GM12878 (cell line): ENCODE measurements around the gene HOGA1. TPM values are rescaled to one million over a fixed set of nuclear protein-coding genes. Genes with fewer than 3 reads are reported as not detected.

Experiments
- ATAC-seq: fragments of 200-7000 bp; cut with Tn5 transposase; 3 replicates; pipeline ENCODE4 v1.9.1; 2020; ENCODE audit warnings: mild to moderate bottlenecking, moderate library complexity
- BruUV-seq: library from RNA; stranded (reverse); fragments of 400-500 nt; replicated peaks from 2 replicates; lab custom pipeline; 2021; lab: Mats Ljungman, UMichigan
- CTCF ChIA-PET: fragments of 300-600 bp; sonication (Branson Sonifier 250); formaldehyde crosslinking; extraction: SDS; loops from one replicate; lab custom pipeline; 2021; ENCODE audit warnings: inconsistent platforms; lab: Yijun Ruan, JAX
- POLR2A ChIA-PET: fragments of 350-600 bp; formaldehyde crosslinking; extraction: SDS; loops from one replicate; lab custom pipeline; 2021; ENCODE audit warnings: inconsistent platforms; lab: Charles Lee
- RAD21 ChIA-PET: fragments of 300-600 bp; sonication (Branson Sonifier 250); formaldehyde crosslinking; loops from one replicate; lab custom pipeline; 2023; ENCODE audit warnings: antibody characterized with exemption; ENCODE audit not compliant: unreplicated experiment; lab: Charles Lee
- SMC1A ChIA-PET: fragments of 300-600 bp; sonication (Branson Sonifier 250); formaldehyde crosslinking; loops from one replicate; lab custom pipeline; 2023; ENCODE audit not compliant: unreplicated experiment, uncharacterized antibody; lab: Charles Lee
- DNase-seq: peaks from one replicate; pipeline ENCODE4 v3.0.0-alpha.2; 2011; ENCODE audit warnings: low read depth, low spot score
- FAIRE-seq: peaks from 3 replicates; lab custom pipeline; 2011; peaks lifted over from hg19 to GRCh38; lab: Jason Lieb, UNC
- H2AFZ ChIP-seq: 2 replicates; pipeline ENCODE4 v1.6.0; 2011; ENCODE audit warnings: low read depth, low read length, control low read depth; ENCODE audit not compliant: control insufficient read depth
- H3K27ac ChIP-seq: 2 replicates; pipeline ENCODE4 v1.5.1; 2011; ENCODE audit warnings: control low read depth; ENCODE audit not compliant: control insufficient read depth, insufficient read depth
- H3K27me3 ChIP-seq, 2 experiments: replicated peaks in 1 of 2; 2 replicates each; pipeline versions ENCODE4 v1.6.0 to v1.6.1; 2011; ENCODE audit warnings: low read length in 1 of 2; ENCODE audit not compliant: control insufficient read depth in 2 of 2, insufficient read depth in 2 of 2
- H3K36me3 ChIP-seq, 2 experiments: 2 replicates each; pipeline ENCODE4 v1.5.1; 2011; ENCODE audit warnings: low read length in 1 of 2; ENCODE audit not compliant: control insufficient read depth in 2 of 2, insufficient read depth in 2 of 2
- H3K4me1 ChIP-seq: 2 replicates; pipeline ENCODE4 v1.6.1; 2011; ENCODE audit warnings: mild to moderate bottlenecking, low read length, moderate library complexity, mixed read lengths; ENCODE audit not compliant: control insufficient read depth, insufficient read depth
- H3K4me2 ChIP-seq: 2 replicates; pipeline ENCODE4 v1.6.0; 2011; ENCODE audit warnings: control low read depth; ENCODE audit not compliant: control insufficient read depth, insufficient read depth
- H3K4me3 ChIP-seq: fragments of 200-600 bp; sonication (generic); 2 replicates; pipeline ENCODE4 v1.5.1; 2016
- H3K79me2 ChIP-seq: 2 replicates; pipeline ENCODE4 v1.6.0; 2011; ENCODE audit warnings: low read length; ENCODE audit not compliant: control insufficient read depth, insufficient read depth
- H3K9ac ChIP-seq: 2 replicates; pipeline ENCODE4 v1.8.0; 2011; ENCODE audit warnings: low read length, control low read depth, mixed read lengths; ENCODE audit not compliant: control insufficient read depth, insufficient read depth
- H3K9me3 ChIP-seq: replicated peaks from 3 replicates; pipeline ENCODE4 v1.5.1; 2011; ENCODE audit warnings: mild to moderate bottlenecking, low read length; ENCODE audit not compliant: control insufficient read depth, insufficient read depth
- H4K20me1 ChIP-seq: 2 replicates; pipeline ENCODE4 v1.6.0; 2011; ENCODE audit not compliant: control insufficient read depth, insufficient read depth
- ETV6 ChIP-seq, 2 experiments: fragments of 450-650 bp in 1 of 2; IDR thresholded peaks in 1 of 2; conservative IDR thresholded peaks in 1 of 2; 2 replicates each; pipeline ENCODE4 v1.6.1; 2014; ENCODE audit warnings: antibody characterized with exemption in 1 of 2, borderline replicate concordance in 1 of 2, low read depth in 1 of 2, mild to moderate bottlenecking in 1 of 2, moderate library complexity in 1 of 2
- EZH2 ChIP-seq: IDR thresholded peaks from 2 replicates; pipeline ENCODE4 v1.6.1; 2012; ENCODE audit warnings: low read depth, mild to moderate bottlenecking, control low read depth, inconsistent platforms, low read length, borderline replicate concordance; ENCODE audit not compliant: control insufficient read depth
- FOXK2 ChIP-seq: fragments of 450-650 bp; IDR thresholded peaks from 2 replicates; pipeline ENCODE4 v1.6.1; 2017; ENCODE audit warnings: mild to moderate bottlenecking, moderate library complexity
- HCFC1 ChIP-seq: fragments of 150-350 bp; IDR thresholded peaks from 2 replicates; pipeline ENCODE4 v1.6.1; 2014; ENCODE audit warnings: low read length
- HDGF ChIP-seq: fragments of 450-650 bp; IDR thresholded peaks from 2 replicates; pipeline ENCODE4 v1.6.1; 2016; ENCODE audit warnings: antibody characterized with exemption
- MYC ChIP-seq: IDR thresholded peaks from 2 replicates; pipeline ENCODE4 v1.6.1; 2011; ENCODE audit warnings: mild to moderate bottlenecking, low read length, moderate library complexity, inconsistent platforms; ENCODE audit not compliant: insufficient read depth, insufficient replicate concordance, insufficient read length, severe bottlenecking
- POLR2AphosphoS2 ChIP-seq: IDR thresholded peaks from 2 replicates; pipeline ENCODE4 v1.6.1; 2011; ENCODE audit warnings: low read depth, mild to moderate bottlenecking, low read length, improper control_type of control experiment, moderate library complexity
- ZZZ3 ChIP-seq: IDR thresholded peaks from 2 replicates; pipeline ENCODE4 v1.6.1; 2011; ENCODE audit warnings: low read depth; ENCODE audit not compliant: control insufficient read depth, insufficient read length
- WGBS: methylation state at CpG from one replicate; pipeline ENCODE4 v1.1.6; 2016; ENCODE audit warnings: low lambda C conversion rate; ENCODE audit not compliant: insufficient replicate concordance, insufficient coverage; ENCODE audit errors: missing lambda C conversion rate; 5-methylcytosine and 5-hydroxymethylcytosine counted together
- in situ Hi-C: fragments of 300-500 bp; cut with MboI; formaldehyde crosslinking; loops from 9 replicates; pipeline ENCODE4 v1.14.3; 2018; ENCODE audit warnings: mixed read lengths
- intact Hi-C: fragments of 100-400 bp; cut with micrococcal nuclease; formaldehyde crosslinking; loops from one replicate; pipeline ENCODE4 v1.14.2; 2022; ENCODE audit not compliant: unreplicated experiment
- polyA plus RNA-seq, 11 experiments: library from polyadenylated mRNA; depleted of rRNA in 4 of 11; unstranded in 6 of 11; stranded (reverse) in 5 of 11; fragments of >200 nt; fragmentation: Nextera tagmentation in 4 of 11; fragmentation: Illumina TruSeq in 1 of 11; extraction: Ambion mirVana in 4 of 11; extraction: Trizol in 1 of 11; gene quantifications; 1 replicate in 1 of 11; 2 replicates in 10 of 11; pipeline versions ENCODE4 v1.2.1 to v1.2.3, GENCODE V29; 2011 to 2016; ENCODE audit warnings: inconsistent platforms in 2 of 11, missing spikeins in 2 of 11, low read depth in 1 of 11
- total RNA-seq, 4 experiments: library from RNA; depleted of rRNA in 3 of 4; stranded (reverse); fragments of >200 nt in 3 of 4; fragmentation: Illumina TruSeq in 1 of 4; extraction: Trizol in 1 of 4; gene quantifications; 2 replicates each; pipeline versions ENCODE4 v1.2.1 to v1.2.3, GENCODE V29; 2013 to 2021
- TF ChIP-seq, protein P1 (sequence below): fragments of 450-650 bp; IDR thresholded peaks from 2 replicates; pipeline ENCODE4 v1.6.1; 2016; ENCODE audit warnings: mild to moderate bottlenecking
- TF ChIP-seq, protein P2 (sequence below): fragments of 450-650 bp; IDR thresholded peaks from 2 replicates; pipeline ENCODE4 v1.6.1; 2017; ENCODE audit warnings: low read depth, mild to moderate bottlenecking, moderate library complexity
- TF ChIP-seq, protein P3 (sequence below): IDR thresholded peaks from 2 replicates; pipeline ENCODE4 v1.6.1; 2011; ENCODE audit warnings: mild to moderate bottlenecking, low read depth, low read length, moderate library complexity; ENCODE audit not compliant: insufficient replicate concordance
- TF ChIP-seq, protein P4 (sequence below): fragments of 150-350 bp; IDR thresholded peaks from 2 replicates; pipeline ENCODE4 v1.6.1; 2016; ENCODE audit warnings: low read depth, low read length
- TF ChIP-seq, protein P5 (sequence below): fragments of 150-350 bp; IDR thresholded peaks from 2 replicates; pipeline ENCODE4 v1.6.1; 2014; ENCODE audit warnings: mild to moderate bottlenecking, low read depth, low read length

HOGA1 gene
- total and polyA plus RNA-seq, 10 of the 15 experiments (the other 5 are each of a cell fraction or from before 2014, with no cell fraction given): 0.01 to 0.19 (median 0.06) TPM; not detected in 6

DNA sequence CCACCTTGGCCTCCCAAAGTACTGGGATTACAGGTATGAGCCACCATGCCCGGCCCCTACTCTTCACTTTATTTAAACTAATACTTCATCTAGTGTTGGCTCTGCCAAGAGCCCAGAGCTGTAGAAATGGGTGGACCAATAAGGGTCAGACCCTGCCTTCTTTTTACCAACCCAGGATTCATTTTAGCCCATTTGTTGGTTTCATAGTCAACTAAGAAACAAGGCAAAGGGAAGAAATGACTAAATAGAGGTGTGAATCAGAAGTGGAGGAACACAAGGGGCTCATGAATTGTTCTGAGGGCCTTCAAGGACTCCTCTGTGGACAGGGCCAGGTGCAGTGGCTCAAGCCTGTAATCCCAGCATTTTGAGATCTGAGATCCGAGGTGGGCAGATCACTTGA, 10.5 kb upstream of the HOGA1 start:
- Histone ChIP-seq H3K4me3 (no peak overlapping the region), H3K36me3 (no peaks in the 10 kb centered on the region), H3K9me3 (no peaks in the 10 kb centered on the region), H3K4me1 (no peaks in the 10 kb centered on the region), H3K4me2 (no peak overlapping the region), H3K27ac (no peak overlapping the region), H3K79me2 (no peaks in the 10 kb centered on the region), H3K9ac (no peak overlapping the region), H3K27me3 (no peaks in the 10 kb centered on the region; a peak in 1 of 4 replicates), H4K20me1 (no peaks in the 10 kb centered on the region), H2AFZ (no peak overlapping the region)
- no peak for ATAC-seq
- RAD21 ChIA-PET: no interaction called here
- DNase-seq: no peak
- CTCF ChIA-PET: interaction anchor here (0.8 to 3.9 kb wide), 5 partner anchors 11 to 106 kb away, joined by 3 to 29 read pairs (median 6); partner anchors contain the start of gene HOGA1
- SMC1A ChIA-PET: interaction anchor here (0.7 kb wide), 1 partner anchor 14 kb away, joined by 3 read pairs; no protein-coding TSS in a partner anchor
- POLR2A ChIA-PET: no interaction called here
- FAIRE-seq: no peak
- BruUV-seq: no TSS peak
- 4% methylated on average over 2 of the region's 2 CpGs for WGBS
- intact Hi-C loops (loop anchor here (2.0 kb wide), 1 partner anchor 157 kb away; no protein-coding TSS in a partner anchor), in situ Hi-C loops (no loop called here)
- TF ChIP-seq FOXK2 (no peak), ETV6 (conservative IDR thresholded peaks at IDR 0.05 in 1 of 2, IDR thresholded peaks at IDR 0.05 in 1 of 2; ENCODE audit: borderline replicate concordance in 1 of 2, low read depth in 1 of 2) (no peak), ZZZ3 (no peak), EZH2 (no peak), POLR2AphosphoS2 (no peak), HDGF (no peak), MYC (no peak), HCFC1 (no peak)
- TF ChIP-seq, protein P1, sequence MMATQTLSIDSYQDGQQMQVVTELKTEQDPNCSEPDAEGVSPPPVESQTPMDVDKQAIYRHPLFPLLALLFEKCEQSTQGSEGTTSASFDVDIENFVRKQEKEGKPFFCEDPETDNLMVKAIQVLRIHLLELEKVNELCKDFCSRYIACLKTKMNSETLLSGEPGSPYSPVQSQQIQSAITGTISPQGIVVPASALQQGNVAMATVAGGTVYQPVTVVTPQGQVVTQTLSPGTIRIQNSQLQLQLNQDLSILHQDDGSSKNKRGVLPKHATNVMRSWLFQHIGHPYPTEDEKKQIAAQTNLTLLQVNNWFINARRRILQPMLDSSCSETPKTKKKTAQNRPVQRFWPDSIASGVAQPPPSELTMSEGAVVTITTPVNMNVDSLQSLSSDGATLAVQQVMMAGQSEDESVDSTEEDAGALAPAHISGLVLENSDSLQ: no peak
- TF ChIP-seq, protein P2, sequence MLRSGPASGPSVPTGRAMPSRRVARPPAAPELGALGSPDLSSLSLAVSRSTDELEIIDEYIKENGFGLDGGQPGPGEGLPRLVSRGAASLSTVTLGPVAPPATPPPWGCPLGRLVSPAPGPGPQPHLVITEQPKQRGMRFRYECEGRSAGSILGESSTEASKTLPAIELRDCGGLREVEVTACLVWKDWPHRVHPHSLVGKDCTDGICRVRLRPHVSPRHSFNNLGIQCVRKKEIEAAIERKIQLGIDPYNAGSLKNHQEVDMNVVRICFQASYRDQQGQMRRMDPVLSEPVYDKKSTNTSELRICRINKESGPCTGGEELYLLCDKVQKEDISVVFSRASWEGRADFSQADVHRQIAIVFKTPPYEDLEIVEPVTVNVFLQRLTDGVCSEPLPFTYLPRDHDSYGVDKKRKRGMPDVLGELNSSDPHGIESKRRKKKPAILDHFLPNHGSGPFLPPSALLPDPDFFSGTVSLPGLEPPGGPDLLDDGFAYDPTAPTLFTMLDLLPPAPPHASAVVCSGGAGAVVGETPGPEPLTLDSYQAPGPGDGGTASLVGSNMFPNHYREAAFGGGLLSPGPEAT: no peak
- TF ChIP-seq, protein P3, sequence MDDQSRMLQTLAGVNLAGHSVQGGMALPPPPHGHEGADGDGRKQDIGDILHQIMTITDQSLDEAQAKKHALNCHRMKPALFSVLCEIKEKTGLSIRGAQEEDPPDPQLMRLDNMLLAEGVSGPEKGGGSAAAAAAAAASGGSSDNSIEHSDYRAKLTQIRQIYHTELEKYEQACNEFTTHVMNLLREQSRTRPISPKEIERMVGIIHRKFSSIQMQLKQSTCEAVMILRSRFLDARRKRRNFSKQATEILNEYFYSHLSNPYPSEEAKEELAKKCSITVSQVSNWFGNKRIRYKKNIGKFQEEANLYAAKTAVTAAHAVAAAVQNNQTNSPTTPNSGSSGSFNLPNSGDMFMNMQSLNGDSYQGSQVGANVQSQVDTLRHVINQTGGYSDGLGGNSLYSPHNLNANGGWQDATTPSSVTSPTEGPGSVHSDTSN: no peak
- TF ChIP-seq, protein P4, sequence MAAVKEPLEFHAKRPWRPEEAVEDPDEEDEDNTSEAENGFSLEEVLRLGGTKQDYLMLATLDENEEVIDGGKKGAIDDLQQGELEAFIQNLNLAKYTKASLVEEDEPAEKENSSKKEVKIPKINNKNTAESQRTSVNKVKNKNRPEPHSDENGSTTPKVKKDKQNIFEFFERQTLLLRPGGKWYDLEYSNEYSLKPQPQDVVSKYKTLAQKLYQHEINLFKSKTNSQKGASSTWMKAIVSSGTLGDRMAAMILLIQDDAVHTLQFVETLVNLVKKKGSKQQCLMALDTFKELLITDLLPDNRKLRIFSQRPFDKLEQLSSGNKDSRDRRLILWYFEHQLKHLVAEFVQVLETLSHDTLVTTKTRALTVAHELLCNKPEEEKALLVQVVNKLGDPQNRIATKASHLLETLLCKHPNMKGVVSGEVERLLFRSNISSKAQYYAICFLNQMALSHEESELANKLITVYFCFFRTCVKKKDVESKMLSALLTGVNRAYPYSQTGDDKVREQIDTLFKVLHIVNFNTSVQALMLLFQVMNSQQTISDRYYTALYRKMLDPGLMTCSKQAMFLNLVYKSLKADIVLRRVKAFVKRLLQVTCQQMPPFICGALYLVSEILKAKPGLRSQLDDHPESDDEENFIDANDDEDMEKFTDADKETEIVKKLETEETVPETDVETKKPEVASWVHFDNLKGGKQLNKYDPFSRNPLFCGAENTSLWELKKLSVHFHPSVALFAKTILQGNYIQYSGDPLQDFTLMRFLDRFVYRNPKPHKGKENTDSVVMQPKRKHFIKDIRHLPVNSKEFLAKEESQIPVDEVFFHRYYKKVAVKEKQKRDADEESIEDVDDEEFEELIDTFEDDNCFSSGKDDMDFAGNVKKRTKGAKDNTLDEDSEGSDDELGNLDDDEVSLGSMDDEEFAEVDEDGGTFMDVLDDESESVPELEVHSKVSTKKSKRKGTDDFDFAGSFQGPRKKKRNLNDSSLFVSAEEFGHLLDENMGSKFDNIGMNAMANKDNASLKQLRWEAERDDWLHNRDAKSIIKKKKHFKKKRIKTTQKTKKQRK: no peak
- TF ChIP-seq, protein P5, sequence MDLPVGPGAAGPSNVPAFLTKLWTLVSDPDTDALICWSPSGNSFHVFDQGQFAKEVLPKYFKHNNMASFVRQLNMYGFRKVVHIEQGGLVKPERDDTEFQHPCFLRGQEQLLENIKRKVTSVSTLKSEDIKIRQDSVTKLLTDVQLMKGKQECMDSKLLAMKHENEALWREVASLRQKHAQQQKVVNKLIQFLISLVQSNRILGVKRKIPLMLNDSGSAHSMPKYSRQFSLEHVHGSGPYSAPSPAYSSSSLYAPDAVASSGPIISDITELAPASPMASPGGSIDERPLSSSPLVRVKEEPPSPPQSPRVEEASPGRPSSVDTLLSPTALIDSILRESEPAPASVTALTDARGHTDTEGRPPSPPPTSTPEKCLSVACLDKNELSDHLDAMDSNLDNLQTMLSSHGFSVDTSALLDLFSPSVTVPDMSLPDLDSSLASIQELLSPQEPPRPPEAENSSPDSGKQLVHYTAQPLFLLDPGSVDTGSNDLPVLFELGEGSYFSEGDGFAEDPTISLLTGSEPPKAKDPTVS: no peak
